HepG2 (cell line): Measurements from ENCODE around the gene REST. TPM values are rescaled to one million over a fixed set of nuclear protein-coding genes. Genes with fewer than 3 reads are reported as not detected.

ENCODE experiments used
- ATAC-seq: fragments of 200-7000 bp; cut with Tn5 transposase; 3 replicates; pipeline ENCODE4 v1.9.1; 2020; ENCODE audit warnings: mild to moderate bottlenecking, moderate library complexity
- BruUV-seq: library from RNA; stranded (reverse); fragments of 400-500 nt; replicated peaks from 2 replicates; lab custom pipeline; 2021; lab: Mats Ljungman, UMichigan
- CTCF ChIA-PET: fragments of 300-600 bp; formaldehyde crosslinking; extraction: SDS; loops from one replicate; lab custom pipeline; 2021; ENCODE audit warnings: low total read pairs, inconsistent platforms, low intra/inter-chr PET ratio; lab: Yijun Ruan, JAX
- POLR2A ChIA-PET: fragments of 350-600 bp; sonication (Branson Sonifier 250); formaldehyde crosslinking; loops from one replicate; lab custom pipeline; 2020; ENCODE audit warnings: antibody characterized with exemption, inconsistent platforms; lab: Yijun Ruan, JAX
- DNase-seq: peaks from one replicate; pipeline ENCODE4 v3.0.0-alpha.2; 2015; ENCODE audit warnings: low spot score
- FAIRE-seq: peaks from 3 replicates; lab custom pipeline; 2011; peaks lifted over from hg19 to GRCh38; lab: Jason Lieb, UNC
- H2AFZ ChIP-seq: one replicate; pipeline ENCODE4 v1.6.1; 2011; ENCODE audit warnings: low read length, inconsistent platforms
- H3K27ac ChIP-seq: fragments of 300-600 bp; 3 replicates; pipeline ENCODE4 v1.8.0; 2011; ENCODE audit warnings: mixed run types, mild to moderate bottlenecking, mixed read lengths, low read length, inconsistent platforms; ENCODE audit not compliant: insufficient read depth; ENCODE audit errors: extremely low read length
- H3K27me3 ChIP-seq, 2 experiments: fragments of 200-600 bp in 1 of 2; 2 replicates in 1 of 2; 3 replicates in 1 of 2; pipeline versions ENCODE4 v1.6.0 to v1.8.0; 2011; ENCODE audit warnings: low read length in 2 of 2, mild to moderate bottlenecking in 2 of 2, moderate library complexity in 2 of 2, inconsistent platforms in 1 of 2; ENCODE audit not compliant: insufficient read depth in 2 of 2, control insufficient read depth in 1 of 2
- H3K36me3 ChIP-seq, 2 experiments: fragments of 200-600 bp in 1 of 2; replicated peaks in 1 of 2; 2 replicates in 1 of 2; 3 replicates in 1 of 2; pipeline versions ENCODE4 v1.5.1 to v1.8.0; 2011; ENCODE audit warnings: low read length in 2 of 2, inconsistent platforms in 1 of 2; ENCODE audit not compliant: insufficient read depth in 2 of 2, control insufficient read depth in 1 of 2
- H3K4me1 ChIP-seq: 2 replicates; pipeline ENCODE4 v1.5.1; 2012; ENCODE audit warnings: low read length, inconsistent platforms; ENCODE audit not compliant: insufficient read depth
- H3K4me2 ChIP-seq: 2 replicates; pipeline ENCODE4 v1.6.0; 2011; ENCODE audit warnings: low read depth, low read length, inconsistent platforms
- H3K4me3 ChIP-seq, 3 experiments: fragments of 200-600 bp in 1 of 3; sonication (generic), shearing (Covaris generic) in 1 of 3; replicated peaks in 1 of 3; 2 replicates each; pipeline ENCODE4 v1.5.1; 2011 to 2016; ENCODE audit warnings: low read length in 3 of 3, inconsistent platforms in 2 of 3, low read depth in 2 of 3, mild to moderate bottlenecking in 2 of 3, control low read depth in 1 of 3, mixed read lengths in 1 of 3; ENCODE audit not compliant: insufficient read depth in 1 of 3
- H3K79me2 ChIP-seq: one replicate; pipeline ENCODE4 v1.6.1; 2011; ENCODE audit warnings: low read length, inconsistent platforms; ENCODE audit not compliant: insufficient read depth
- H3K9ac ChIP-seq: 2 replicates; pipeline ENCODE4 v1.6.0; 2011; ENCODE audit warnings: mild to moderate bottlenecking, low read depth, low read length, inconsistent platforms; ENCODE audit not compliant: insufficient read depth
- H3K9me3 ChIP-seq: 2 replicates; pipeline ENCODE4 v1.5.1; 2012; ENCODE audit warnings: mild to moderate bottlenecking, low read length
- H4K20me1 ChIP-seq: 2 replicates; pipeline ENCODE4 v1.6.0; 2011; ENCODE audit warnings: inconsistent platforms, mild to moderate bottlenecking, low read length, moderate library complexity; ENCODE audit not compliant: insufficient read depth
- CSRNP2 ChIP-seq: sonication (generic); formaldehyde crosslinking; conservative IDR thresholded peaks from 2 replicates; pipeline ENCODE4 v1.8.0; 2022; ENCODE audit warnings: low read depth, missing genetic modification reagents
- FOXO4 ChIP-seq: sonication (generic); formaldehyde crosslinking; conservative IDR thresholded peaks from 2 replicates; pipeline ENCODE4 v1.8.1; 2023; ENCODE audit warnings: missing genetic modification reagents
- HNRNPK ChIP-seq: fragments of 200-400 bp; formaldehyde crosslinking; IDR thresholded peaks from 2 replicates; pipeline ENCODE4 v1.6.1; 2018; ENCODE audit warnings: low read length, low read depth, moderate library complexity, mild to moderate bottlenecking; ENCODE audit not compliant: poor library complexity, severe bottlenecking
- HNRNPLL ChIP-seq: fragments of 200-400 bp; formaldehyde crosslinking; IDR thresholded peaks from 2 replicates; pipeline ENCODE4 v1.6.1; 2017; ENCODE audit warnings: mild to moderate bottlenecking, low read depth, low read length; ENCODE audit not compliant: poor library complexity, severe bottlenecking
- HNRNPUL1 ChIP-seq: fragments of 200-400 bp; formaldehyde crosslinking; IDR thresholded peaks from 2 replicates; pipeline ENCODE4 v1.6.1; 2017; ENCODE audit warnings: low read depth, mild to moderate bottlenecking, low read length, moderate library complexity
- MXD3 ChIP-seq: IDR thresholded peaks from 2 replicates; pipeline ENCODE4 v1.6.1; 2016; ENCODE audit warnings: mild to moderate bottlenecking, missing biosample characterization, missing genetic modification reagents
- NFKB2 ChIP-seq: sonication (generic); formaldehyde crosslinking; IDR thresholded peaks from 2 replicates; pipeline ENCODE4 v1.4.0; 2020; ENCODE audit warnings: missing genetic modification reagents, borderline replicate concordance
- POGK ChIP-seq: sonication (generic); formaldehyde crosslinking; conservative IDR thresholded peaks from 2 replicates; pipeline ENCODE4 v1.8.0; 2022; ENCODE audit warnings: mild to moderate bottlenecking, moderate library complexity, missing genetic modification reagents
- ZEB1 ChIP-seq: IDR thresholded peaks from 2 replicates; pipeline ENCODE4 v1.6.1; 2012; ENCODE audit warnings: mild to moderate bottlenecking, low read depth, inconsistent platforms; ENCODE audit not compliant: insufficient replicate concordance
- ZNF18 ChIP-seq: sonication (generic); formaldehyde crosslinking; IDR thresholded peaks from 2 replicates; pipeline ENCODE4 v1.8.0; 2022; ENCODE audit warnings: mild to moderate bottlenecking, missing genetic modification reagents; ENCODE audit not compliant: insufficient replicate concordance
- ZNF234 ChIP-seq: sonication (generic); formaldehyde crosslinking; conservative IDR thresholded peaks from 2 replicates; pipeline ENCODE4 v1.5.1; 2020; ENCODE audit warnings: mild to moderate bottlenecking, missing genetic modification reagents
- ZNF280B ChIP-seq: sonication (generic); formaldehyde crosslinking; IDR thresholded peaks from 2 replicates; pipeline ENCODE4 v1.5.0; 2020; ENCODE audit warnings: missing genetic modification reagents, mild to moderate bottlenecking, borderline replicate concordance
- ZNF441 ChIP-seq: sonication (generic); formaldehyde crosslinking; IDR thresholded peaks from 2 replicates; pipeline ENCODE4 v1.7.0; 2021; ENCODE audit warnings: missing genetic modification reagents, borderline replicate concordance
- ZNF709 ChIP-seq: sonication (generic); formaldehyde crosslinking; IDR thresholded peaks from 2 replicates; pipeline ENCODE4 v1.5.0; 2020; ENCODE audit warnings: mild to moderate bottlenecking, missing genetic modification reagents
- ZNF746 ChIP-seq: sonication (generic); formaldehyde crosslinking; IDR thresholded peaks from 2 replicates; pipeline ENCODE4 v1.8.0; 2022; ENCODE audit warnings: mild to moderate bottlenecking, missing genetic modification reagents
- ZNF776 ChIP-seq: sonication (generic); formaldehyde crosslinking; IDR thresholded peaks from 2 replicates; pipeline ENCODE4 v1.4.0; 2020; ENCODE audit warnings: mild to moderate bottlenecking, missing genetic modification reagents
- WGBS: methylation state at CpG from one replicate; pipeline ENCODE4 v1.1.6; 2017; ENCODE audit warnings: low lambda C conversion rate; 5-methylcytosine and 5-hydroxymethylcytosine counted together
- in situ Hi-C: cut with HindIII; loops from 2 replicates; pipeline ENCODE4 v1.10.0; 2017; ENCODE audit warnings: low pct_unique_long_range_greater_than_20kb; ENCODE audit not compliant: extremely low pct_ligation_motif_present
- intact Hi-C: fragments of 100-400 bp; cut with micrococcal nuclease; formaldehyde crosslinking; loops from one replicate; pipeline ENCODE4 v1.10.0; 2022; ENCODE audit not compliant: unreplicated experiment
- polyA plus RNA-seq, 8 experiments: library from polyadenylated mRNA; depleted of rRNA in 3 of 8; stranded (reverse) in 7 of 8; unstranded in 1 of 8; fragments of >200 nt; fragmentation: Illumina TruSeq in 4 of 8; extraction: Trizol in 4 of 8; gene quantifications; 2 replicates each; pipeline versions ENCODE4 v1.2.1 to v1.2.3, GENCODE V29; 2011 to 2016; ENCODE audit warnings: low read depth in 4 of 8, missing spikeins in 1 of 8, mixed read lengths in 1 of 8; ENCODE audit not compliant: insufficient read depth in 1 of 8
- total RNA-seq, 5 experiments: library from RNA; depleted of rRNA; stranded (reverse); fragments of >200 nt; fragmentation: Illumina TruSeq; extraction: Trizol; gene quantifications; 2 replicates each; pipeline ENCODE4 v1.2.3, GENCODE V29; 2016; ENCODE audit warnings: low read depth in 1 of 5

Gene REST
- total and polyA plus RNA-seq, 2 of the 13 experiments (the other 11 are each of a cell fraction or from before 2014, with no cell fraction given) = 12.7 to 22.4 TPM

- H3K9ac ChIP-seq = no peak overlapping the region
- FAIRE-seq = no peak
- ChIA-PET POLR2A (no interaction called here), CTCF (no interaction called here)
- H3K27ac ChIP-seq = no peak overlapping the region
- no peak overlapping the region for H3K4me2 ChIP-seq
- BruUV-seq = no TSS peak
- ATAC-seq = no peak
- WGBS = 58% methylated on average over 5 of the region's 5 CpGs
- in situ Hi-C loops (no loop called here), intact Hi-C loops (no loop called here)
- no peak overlapping the region for H2AFZ ChIP-seq
- DNase-seq = no peak
- no peaks in the 10 kb centered on the region for H3K79me2 ChIP-seq
- no peak overlapping the region for H3K4me3 ChIP-seq
- no peaks in the 10 kb centered on the region; a peak in 1 of 5 replicates for H3K27me3 ChIP-seq
- no peaks in the 10 kb centered on the region for H3K9me3 ChIP-seq
- TF ChIP-seq ZNF709 (CRISPR knock-in tag) (no peak), MXD3 (CRISPR knock-in tag) (no peak), HNRNPUL1 (no peak), FOXO4 (CRISPR knock-in tag) (no peak), POGK (no peak), HNRNPLL (no peak), NFKB2 (CRISPR knock-in tag) (no peak), ZNF18 (CRISPR knock-in tag) (no peak), ZNF234 (CRISPR knock-in tag) (no peak), CSRNP2 (CRISPR knock-in tag) (no peak), ZNF441 (CRISPR knock-in tag) (no peak), ZNF776 (CRISPR knock-in tag) (no peak), HNRNPK (no peak), ZNF280B (CRISPR knock-in tag) (no peak), ZNF746 (CRISPR knock-in tag) (no peak), ZEB1 (no peak)
- H3K36me3 ChIP-seq = no peaks in the 10 kb centered on the region
- no peaks in the 10 kb centered on the region for H4K20me1 ChIP-seq
- no peaks in the 10 kb centered on the region for H3K4me1 ChIP-seq
Observed at GRCh38 chr4:56859841-56860240, 47.9 kb upstream of the REST start.
